ENCODE data around the gene UBE2V1.

DNA sequence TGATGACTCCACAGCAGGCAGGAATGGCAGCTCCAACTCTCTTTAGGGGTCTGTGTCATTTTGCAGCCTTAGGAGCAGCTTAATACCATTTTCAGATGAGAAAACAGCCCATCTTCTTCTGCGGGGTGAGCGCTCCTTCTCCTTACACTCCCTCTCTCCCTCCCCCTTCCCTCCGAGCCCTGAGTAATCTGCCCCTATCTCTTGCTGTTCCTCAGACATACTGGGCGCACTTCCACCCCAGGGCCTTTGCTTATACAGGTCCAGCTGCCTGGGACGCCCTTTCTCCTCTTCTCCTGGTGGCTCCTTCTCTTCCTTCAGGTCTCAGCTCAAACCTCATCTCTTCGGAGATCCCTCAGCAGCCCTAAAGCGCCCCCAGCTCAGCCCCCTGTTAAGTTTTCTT lies 75.4 kb downstream of the UBE2V1 start:
- no peak for TF ChIP-seq POLR2AphosphoS5 (IDR thresholded peaks at IDR 0.05)
- TF ChIP-seq, protein P1, sequence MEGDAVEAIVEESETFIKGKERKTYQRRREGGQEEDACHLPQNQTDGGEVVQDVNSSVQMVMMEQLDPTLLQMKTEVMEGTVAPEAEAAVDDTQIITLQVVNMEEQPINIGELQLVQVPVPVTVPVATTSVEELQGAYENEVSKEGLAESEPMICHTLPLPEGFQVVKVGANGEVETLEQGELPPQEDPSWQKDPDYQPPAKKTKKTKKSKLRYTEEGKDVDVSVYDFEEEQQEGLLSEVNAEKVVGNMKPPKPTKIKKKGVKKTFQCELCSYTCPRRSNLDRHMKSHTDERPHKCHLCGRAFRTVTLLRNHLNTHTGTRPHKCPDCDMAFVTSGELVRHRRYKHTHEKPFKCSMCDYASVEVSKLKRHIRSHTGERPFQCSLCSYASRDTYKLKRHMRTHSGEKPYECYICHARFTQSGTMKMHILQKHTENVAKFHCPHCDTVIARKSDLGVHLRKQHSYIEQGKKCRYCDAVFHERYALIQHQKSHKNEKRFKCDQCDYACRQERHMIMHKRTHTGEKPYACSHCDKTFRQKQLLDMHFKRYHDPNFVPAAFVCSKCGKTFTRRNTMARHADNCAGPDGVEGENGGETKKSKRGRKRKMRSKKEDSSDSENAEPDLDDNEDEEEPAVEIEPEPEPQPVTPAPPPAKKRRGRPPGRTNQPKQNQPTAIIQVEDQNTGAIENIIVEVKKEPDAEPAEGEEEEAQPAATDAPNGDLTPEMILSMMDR (IDR thresholded peaks at IDR 0.05), result no peak
- no peak for TF ChIP-seq POLR2A (IDR thresholded peaks at IDR 0.05)
